ENCODE data around the gene CD300LB.
"Not testable (repeated sequence)": the region's sequence is repeated elsewhere in the genome, so short reads cannot be mapped to it uniquely, and the experiment has no call there.

CD300LB gene

DNA sequence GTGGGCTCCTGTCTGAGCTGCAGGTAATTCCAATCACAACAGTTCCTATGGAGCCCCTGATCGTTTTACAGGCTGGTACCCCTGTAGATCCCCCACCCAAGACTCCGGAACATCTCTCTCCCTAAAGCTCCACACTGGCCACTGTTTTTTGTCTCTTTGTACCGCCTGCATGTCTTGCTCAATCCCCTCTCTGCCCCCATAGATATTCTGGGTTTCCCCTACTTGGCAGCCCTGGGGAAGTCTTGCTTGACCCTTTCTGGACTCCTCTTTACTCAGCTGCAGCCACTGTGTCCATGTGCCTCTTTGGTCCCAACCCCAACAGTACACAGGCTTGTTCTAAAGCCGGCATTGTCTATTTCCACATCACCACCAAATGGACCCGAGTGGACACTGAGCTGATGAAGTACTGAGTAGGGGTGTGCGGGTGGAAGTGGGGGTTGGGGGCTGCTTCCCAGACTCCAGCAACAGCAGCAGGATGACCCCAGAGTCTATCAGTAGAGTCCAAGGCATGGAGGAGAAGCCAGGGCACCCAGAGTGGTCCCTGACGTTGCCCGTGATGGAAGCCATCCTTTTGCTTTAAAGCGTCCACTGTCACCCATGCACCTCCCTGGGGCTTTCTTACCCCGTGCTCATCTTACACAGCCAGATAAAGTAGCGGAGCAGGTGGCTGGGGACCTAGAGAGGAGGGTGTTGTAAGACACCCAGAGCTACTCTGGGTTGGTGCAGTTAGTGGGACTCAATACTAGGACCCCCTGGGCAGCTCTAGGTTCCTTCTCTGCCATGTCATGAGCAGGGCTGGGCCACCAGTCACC, 6.4 kb downstream of the CD300LB start:
- DNase-seq, result no peak

DNA sequence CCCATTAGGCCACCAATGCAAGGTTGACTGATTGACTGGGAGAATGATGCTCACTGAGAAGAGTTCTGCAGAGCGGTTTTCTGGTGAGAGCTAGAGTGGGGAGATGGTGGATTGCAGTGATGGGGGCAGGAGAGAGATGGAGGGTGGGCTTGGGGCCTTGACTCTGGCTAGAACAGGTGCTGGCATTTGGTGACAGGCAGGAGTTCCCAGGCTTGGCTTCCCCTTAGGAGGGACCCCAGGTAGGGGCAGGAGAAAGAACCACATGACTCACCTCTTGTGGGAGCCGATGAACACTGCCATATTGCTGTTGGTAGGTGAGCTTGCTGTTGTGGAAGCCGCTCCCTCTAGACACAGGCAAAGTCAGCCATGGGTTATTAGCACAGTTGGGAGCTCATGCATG, 8.0 kb downstream of the CD300LB start:
- DNase-seq, result no peak

DNA sequence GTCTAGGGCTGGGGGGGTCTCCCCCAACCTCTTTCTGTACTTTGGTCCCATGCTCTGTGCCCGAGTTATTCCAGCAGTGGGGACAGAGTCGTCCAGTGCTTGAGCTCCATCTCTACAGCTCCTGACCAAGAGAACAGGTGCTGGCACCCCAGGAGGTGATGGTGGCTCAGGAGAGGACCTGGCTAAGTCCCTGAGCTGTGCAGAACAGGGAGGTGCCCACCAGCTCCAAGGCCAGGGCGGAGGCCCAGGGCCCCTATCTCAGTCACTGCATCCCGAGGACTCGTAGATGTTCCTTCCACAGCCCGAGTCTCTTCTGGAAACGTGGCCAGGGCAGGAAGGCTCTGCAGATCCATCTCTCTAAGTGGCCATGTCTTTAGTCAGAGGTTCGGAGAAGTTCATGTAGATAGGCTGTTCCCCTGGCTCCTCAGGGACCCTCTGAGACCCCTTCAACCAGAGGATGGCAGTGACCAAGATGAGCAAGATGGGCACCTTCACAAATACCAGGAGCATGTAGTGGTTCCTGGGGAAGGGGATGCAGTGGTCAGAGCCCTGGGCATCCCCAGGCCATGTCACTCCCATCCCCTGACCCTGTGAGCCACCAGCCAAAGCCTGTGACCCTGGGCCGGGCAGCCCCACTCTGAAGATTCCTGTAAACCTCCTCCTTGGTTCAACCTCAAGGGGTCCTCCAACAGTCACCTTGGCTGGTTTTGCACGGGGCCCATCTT, 8.7 kb downstream of the CD300LB start:
- no peak for DNase-seq

DNA sequence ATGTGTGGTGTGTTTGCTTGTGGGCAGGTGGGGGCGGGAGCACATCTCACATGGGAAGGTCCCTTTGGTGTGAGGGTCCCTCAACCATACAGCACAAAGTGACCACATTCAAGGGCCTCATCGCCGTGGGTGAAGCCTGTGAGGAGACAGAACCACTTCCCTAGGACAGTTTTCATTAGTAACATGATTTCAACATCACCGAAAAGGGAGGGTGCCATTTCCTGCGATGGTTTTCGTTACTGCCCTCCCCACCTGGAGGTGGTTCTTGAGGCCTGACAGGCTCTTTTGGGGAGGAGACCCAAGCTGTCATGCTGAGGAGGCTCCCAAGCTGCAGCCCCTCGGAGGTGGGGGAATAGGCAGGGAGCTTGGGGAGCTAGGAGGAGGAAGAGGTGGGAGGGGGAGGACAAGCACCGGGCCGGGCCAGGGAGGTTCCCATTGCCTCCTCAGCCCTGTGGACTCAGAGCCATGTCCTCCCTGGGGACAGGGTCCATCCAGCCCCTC, 9.5 kb downstream of the CD300LB start:
- no peak for DNase-seq

DNA sequence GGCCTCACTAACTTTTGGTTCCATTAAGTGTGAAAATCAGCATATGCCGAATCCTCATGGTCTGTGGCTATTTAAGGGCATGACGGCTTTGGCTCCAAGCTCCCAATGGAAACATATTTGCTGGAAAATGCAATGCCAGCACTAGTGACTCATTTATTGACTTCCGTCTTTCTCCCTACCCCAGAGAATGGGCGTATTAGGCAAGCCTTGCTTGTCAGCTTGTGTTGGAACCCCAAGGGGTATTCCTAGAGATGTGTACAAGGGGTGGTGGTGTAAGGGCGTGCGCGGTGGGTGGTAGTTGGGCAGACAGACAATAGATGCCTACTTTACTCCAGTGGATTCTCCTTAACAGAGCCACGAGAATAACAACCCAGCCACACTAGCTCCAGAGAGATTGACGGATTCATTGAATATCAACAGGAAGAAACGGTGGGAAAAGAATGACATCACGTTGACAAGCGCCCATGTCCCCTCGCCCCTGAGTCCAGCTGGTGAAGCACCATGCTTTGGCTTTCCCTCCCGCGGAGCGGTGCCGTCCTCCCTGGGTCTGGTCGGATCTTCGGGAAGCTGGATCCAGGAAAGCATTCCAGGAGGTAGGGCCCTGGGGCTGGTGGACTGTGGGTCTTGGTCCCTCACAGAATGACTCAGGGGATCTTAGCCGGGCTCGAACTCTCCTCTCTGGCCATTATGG, 10.3 kb downstream of the CD300LB start:
- DNase-seq, result no peak

DNA sequence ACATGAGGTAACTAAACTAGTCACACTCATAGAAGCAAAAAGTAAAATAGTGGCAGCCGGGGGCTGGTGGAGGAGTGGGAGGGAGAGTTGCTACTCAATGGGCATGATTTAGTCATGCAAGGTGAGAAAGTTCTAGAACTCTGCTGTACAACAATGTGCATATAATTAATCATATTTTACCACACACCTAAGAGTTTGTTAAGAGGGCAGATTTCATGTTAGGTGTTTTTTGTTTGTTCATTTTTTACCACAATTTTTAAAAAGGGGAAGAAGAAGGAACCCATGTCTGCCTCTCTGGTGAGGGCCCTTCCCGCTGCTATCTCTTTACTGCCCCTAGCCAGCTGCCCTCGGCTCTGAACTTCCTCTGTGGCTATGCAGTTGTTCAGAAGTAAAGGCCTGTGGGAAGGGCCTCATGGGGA, 11.2 kb downstream of the CD300LB start:
- no peak for DNase-seq

DNA sequence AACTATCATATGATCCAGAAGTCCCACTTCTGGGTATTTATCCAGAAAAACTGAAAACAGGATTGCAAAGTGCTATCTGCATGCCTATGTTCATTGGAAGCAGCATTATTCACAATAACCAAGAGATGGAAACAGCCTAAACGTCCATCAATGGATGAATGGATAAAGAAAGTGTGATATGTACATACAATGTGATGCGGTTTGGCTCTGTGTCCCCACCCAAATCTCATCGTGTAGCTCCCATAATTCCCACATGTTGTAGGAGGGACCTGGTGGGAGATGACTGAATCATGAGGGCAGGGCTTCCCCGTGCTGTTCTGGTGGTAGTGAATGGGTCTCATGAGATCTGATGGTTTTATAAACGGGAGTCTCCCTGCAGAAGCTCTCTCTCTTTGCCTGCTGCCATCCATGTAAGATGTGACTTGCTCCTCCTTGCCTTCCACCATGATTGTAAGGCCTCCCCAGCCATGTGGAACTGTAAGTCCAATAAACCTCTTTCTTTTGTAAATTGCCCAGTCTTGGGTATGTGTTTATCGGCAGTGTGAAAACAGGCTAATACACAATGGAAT, 12.8 kb downstream of the CD300LB start:
- not testable (repeated sequence) for DNase-seq

DNA sequence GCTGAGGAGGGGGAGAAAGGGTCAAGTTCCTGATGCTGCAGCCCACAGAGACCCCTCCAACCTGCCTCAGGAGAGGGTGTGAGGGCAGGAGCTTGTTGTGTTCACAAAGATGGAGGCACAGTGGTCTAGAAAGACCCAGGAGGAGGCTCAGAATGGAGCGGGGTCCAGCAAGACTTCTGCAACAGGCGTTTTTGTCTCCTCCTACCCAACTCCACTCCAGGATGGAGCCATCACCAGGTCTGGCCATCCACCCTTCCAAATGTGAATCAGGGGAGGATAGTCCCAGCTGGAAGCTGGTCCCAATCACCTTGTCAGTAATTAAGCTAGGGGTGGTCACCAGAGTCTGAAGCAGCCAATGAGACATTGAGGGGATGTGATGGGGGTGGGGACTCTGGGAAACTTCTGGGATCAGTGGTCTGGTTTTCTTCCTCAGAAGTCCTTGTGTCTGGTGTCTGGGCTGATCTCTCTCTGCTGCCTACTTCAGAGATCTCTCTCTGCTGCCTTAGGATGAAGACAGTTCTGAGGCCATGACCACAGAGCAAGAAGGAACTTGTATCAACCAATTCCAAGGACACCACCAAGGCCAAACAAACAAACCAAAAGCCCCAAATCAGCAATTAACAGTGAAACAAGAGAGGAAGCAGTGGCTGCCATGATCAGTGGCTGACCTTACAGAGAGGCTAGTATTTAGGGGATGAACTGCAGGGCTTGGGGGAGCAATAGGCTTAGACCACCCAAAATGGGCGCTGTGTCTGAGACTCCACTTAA, 14.5 kb downstream of the CD300LB start:
- no peak for DNase-seq

DNA sequence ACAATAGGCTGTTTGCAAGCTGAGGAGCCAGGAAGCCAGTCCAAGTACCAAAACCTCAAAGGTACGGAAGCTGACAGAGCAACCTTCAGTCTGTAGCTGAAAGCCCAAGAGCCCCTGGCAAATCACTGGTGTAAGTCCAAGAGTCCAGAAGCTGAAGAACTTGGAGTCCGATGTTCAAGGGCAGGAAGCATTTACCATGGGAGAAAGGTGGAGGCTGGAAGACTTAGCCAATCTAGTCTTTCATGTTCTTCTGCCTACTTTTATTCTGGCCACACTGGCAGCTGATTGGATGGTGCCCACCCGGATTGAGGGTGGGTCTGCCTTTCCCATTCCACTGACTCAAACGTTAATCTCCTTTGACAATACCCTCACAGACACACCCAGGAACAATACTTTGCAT, 15.3 kb downstream of the CD300LB start:
- DNase-seq, result no peak

DNA sequence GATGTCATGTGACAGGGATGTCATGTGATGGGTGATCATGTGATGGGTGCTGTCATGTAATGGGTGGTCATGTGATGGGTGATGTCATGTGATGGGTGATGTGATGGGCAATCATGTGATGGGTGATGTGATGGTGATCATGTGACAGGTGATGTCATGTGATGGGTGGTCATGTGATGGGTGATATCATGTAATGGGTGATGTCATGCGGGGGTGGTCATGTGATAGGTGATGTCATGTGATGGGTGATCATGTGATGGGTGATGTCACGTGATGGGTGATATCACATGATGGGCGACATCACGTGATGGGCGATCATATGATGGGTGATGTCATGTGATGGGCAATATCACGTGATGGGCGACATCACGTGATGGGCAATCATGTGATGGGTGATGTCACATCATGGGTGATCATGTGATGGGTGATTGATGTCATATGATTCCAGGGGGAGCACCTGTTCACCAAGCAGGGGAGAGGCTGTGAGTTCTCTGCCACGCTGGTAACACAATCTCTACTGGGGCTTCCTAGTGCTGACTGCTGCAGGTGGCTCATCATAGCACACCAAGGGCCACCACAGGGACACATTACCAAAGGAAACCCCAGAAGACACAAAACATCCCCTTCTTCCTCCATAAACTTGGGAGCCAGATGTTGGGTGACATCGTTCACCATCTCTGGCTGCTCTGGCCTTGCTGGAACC, 16.5 kb downstream of the CD300LB start:
- no peak for DNase-seq

DNA sequence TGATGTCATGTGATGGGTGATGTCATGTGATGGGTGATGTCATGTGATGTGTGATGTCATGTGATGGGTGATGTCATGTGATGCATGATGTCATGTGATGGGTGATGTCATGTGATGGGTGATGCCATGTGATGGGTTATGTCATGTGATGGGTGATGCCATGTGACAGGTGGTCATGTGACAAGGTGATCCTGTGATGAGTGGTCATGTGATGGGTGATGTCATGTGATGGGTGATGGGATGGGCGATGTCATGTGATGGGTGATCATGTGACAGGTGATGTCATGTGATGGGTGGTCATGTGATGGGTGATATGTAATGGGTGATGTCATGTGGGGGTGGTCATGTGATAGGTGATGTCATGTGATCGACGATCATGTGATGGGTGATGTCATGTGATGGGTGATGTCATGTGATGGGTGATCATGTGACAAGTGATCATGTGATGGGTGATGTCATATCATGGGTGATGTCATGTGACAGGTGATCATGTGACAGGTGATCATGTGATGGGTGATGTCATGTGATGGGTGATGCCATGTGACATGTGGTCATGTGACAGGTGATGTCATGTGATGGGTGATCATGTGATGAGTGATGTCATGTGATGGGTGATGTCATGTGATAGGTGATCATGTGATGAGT, 17.2 kb downstream of the CD300LB start:
- peak; percentile 36 for DNase-seq

DNA sequence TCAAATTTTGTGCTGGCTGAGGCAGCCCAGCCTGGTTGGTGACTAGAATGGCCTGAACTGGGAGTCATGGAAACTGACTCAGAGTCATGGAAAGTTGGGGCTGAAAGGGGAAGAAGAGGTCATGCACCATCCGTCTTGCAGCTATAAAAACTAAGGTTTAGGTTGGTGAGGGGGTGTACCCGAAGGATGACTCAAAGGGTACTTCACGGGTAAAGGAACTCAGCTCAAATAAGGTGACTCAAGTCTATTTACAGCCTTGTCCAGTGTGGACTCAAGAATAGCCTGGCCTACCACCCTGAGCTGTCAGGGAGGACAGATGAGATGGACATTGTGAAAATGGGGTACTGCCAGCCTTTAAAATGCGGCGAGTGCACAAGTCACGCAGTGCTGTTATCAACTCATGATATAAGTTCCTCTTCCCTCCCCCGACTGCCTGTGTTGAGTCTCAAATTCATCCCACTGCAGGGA, 18.6 kb downstream of the CD300LB start:
- no peak for DNase-seq

DNA sequence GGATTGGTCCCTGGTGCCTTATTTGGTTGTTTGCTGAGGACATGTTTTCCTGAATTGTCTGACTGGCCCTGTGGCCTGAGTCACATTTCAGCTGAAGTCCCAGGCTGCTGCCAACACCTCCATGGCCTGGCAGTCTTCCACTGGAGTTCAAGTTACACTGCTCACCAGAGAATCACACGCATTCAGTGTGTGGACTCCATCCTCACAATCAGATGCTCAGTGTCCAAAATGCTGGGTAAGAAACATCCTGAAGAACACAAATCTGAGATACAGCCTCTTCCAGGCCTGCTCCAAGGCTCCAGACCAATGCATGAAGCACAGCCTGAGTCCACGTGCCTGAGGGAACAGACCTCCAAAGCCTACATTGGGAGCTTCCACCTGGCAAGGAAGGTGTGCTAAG, 19.2 kb downstream of the CD300LB start:
- no peak for DNase-seq

DNA sequence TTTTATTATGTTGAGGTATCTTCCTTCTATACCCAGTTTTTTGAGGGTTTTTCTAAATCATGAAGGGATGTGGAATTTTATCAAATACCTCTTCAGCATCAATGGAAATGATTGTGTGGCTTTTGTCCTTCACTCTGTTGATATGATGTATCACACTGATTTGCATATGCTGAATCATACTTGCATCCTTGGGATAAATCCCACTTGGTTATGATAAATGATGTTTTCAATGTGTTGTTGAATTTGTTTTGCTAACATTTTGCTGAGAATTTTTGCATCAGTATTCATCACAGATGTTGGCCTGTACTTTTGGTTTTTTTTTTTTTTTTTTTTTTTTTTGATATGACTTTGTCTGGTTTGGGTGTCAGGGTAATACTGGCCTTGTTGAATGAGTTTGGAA, 23.1 kb downstream of the CD300LB start:
- no peak for DNase-seq

DNA sequence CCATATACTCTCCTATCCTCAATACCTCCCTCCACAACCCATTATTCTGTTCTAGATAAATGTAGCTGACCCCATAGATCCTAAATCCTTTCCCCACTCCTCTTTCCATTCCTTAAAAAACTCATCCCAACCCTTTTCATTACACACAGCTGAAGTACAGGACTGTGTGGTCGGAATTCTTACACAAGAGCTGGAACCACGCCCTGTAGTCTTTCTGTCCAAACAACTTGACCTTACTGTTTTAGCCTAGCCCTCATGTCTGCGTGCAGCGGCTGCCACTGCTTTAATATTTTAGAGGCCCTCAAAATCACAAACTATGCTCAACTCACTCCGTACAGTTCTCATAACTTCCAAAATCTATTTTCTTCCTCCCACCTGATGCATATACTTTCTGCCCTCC, 27.3 kb downstream of the CD300LB start:
- DNase-seq, result not testable (repeated sequence)

DNA sequence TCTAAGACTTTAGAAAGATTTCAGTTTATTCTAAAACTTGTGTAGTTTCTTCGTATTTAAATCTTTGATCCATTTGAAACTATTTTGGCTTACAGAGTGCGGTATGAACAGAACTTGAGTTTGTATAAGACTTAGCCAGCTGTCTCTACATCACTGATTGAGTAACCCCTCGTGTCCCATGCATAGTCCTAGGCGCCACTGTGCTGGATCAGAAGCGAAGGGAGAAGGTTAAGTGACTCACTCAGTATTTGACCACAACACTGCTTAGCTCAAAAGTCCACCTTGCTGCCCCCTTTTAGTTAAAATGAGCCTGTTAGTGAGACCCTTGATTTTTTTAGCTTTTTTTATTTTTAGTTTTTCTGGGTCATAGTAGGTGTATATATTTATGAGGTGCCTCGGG, 28.4 kb downstream of the CD300LB start:
- DNase-seq, result no peak

DNA sequence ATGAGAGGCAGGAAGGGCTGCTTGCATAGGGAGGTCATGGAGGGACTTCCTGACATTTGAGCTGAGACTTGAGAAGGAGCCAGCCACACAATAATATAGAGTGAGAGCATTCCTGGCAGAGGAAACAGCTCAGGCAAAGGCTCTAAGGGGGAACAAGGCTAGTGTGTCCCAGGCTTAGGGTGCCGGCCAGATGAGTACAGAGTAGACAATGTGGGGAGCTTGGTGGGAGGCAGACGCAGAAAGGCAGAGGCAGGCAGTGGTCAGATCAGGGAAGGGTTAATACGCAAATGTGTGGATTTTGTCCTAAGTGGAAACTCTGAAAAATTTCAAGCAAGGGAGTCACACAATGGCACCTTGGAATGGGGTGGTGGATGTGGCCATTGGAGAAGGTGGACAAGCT, 31.3 kb downstream of the CD300LB start:
- no peak for DNase-seq

DNA sequence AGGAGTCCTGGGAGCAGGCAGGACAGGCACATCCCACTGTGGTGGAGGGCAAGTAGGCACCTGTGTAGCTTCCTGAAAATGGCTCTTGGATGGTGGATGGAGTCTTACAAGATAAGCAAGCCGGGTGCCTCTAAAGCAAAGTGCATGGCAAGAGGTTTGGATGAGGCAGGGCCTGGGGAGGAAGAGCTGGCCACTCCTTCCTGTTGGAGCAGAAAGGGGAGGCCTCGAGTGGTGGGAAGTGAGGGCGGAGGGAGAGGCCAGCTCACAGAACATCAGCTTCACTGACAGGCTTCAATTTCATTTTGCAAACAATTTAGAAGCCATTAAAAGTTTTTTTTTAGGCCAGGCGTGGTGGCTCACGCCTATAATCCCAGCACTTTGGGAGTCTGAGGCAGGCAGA, 33.8 kb downstream of the CD300LB start:
- DNase-seq, result no peak

DNA sequence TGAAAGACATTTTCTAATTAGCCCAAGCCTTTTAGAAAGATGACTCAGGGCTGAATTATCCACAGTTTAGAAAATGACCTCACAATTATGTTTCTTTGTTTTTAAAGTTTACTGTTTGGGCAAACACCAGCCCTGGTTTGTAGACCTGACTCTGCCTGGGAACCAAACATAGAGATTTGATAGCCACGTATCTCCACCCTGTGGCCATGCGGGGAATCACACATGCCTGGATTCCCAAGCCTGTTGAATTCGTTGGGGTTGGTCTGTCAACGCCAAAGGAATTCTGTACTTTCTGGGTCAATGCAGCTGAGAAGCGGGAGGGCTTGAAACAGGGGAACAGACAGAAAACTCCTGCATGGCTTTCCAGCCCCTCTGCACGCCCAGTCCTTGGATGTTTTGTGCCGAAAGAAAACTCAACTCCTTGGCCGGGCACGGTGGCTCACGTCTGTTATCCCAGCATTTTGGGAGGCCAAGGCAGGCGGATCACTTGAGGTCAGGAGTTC, 37.9 kb downstream of the CD300LB start:
- peak; percentile 40 for DNase-seq

DNA sequence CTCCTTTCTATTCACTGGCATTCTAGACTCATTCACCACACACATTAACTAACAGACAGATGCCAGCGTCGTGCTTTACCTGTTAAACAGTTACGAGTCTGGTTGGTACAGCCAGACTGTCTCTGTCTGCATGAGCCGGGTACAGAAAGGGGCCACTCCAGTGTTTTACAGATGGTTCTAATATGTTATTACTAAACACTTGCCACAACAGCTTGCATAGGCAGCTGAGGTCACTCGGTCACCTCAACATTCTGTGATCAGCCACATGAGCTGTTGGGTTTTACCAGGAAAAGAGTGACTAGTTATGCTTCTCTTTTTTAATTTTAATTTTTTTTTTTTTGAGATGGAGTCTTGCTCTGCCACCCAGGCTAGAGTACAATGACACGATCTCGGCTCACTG, 39.6 kb downstream of the CD300LB start:
- DNase-seq, result no peak

DNA sequence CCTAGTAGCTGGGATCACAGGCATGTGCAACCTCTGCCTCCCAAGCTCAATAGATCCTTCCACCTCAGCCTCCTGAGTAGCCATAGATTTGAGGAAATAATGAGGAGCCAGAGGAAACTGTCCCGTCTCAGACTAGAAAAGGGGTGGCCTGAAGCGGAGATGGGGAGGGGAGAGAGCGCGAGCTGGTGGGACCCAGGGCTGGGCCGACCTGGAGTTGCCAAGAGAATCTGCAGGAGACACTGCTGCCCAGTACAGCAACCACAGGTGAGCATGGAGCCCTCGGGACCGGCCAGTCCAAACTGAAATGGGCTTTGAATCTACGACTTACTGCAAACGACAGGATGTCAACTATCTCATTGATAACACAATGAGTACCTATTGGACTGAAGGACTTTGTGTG, 40.6 kb downstream of the CD300LB start:
- DNase-seq, result no peak

Data from fibroblast of skin of abdomen (primary cell).